ENCODE measurements around the gene KRT86. TPM values are rescaled to one million over a fixed set of nuclear protein-coding genes. Genes with fewer than 3 reads are reported as not detected.

KRT86 gene
- total and polyA plus RNA-seq, 2 of the 8 experiments (the other 6 are each of a cell fraction or from before 2014, with no cell fraction given), result 0.12 TPM; not detected in 1

DNA sequence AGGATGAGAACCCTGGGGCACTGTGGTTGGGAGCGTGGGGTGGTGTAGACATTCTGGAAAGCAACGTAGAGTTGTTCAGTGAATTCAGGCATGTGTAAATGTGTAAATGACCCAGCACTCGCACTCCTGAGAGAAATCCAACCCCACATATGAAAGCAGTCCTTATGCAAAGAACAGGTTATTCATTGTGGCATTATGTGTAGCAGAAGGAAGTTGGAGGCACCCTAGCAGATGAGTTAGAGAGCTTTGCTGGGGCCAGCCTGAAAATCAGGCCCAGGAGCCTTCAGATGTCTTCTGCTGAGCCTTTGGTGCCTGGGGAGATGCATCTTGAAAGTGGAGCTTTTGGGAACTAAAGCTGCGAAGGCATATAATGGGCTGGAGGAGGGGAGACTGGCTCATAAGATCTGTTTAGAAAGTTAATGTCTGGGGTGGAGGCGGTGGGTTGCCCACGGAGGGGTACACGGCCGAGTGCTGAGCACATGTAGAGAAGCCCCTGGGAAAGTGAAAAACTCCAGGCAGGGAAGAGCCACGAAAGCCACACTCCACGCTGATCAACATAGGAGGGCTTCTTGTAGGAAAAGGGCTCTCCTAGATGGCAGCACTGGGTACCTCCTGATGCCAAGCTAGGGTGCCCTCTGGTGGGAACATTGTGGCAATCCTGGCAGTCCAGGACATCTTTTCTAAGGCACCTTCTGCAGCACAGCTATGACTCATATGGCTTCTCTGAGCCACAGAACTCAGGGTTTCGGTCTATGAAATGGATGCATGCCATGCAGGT is 52.8 kb downstream of the KRT86 start (continued):
- TF ChIP-seq CTCF (IDR thresholded peaks at IDR 0.05; ENCODE audit: control extremely low read depth in 1 of 3, insufficient read depth in 1 of 3, low read depth in 1 of 3, low read length in 3 of 3) (peak; percentile 97 to 100 (median 100)), YY1 (IDR thresholded peaks at IDR 0.05; ENCODE audit: low read depth, low read length) (peak; percentile 79), CHD2 (IDR thresholded peaks at IDR 0.05; ENCODE audit: low read length) (no peak)
